ENCODE measurements around the gene FOXE1.

The FOXE1 gene

DNA sequence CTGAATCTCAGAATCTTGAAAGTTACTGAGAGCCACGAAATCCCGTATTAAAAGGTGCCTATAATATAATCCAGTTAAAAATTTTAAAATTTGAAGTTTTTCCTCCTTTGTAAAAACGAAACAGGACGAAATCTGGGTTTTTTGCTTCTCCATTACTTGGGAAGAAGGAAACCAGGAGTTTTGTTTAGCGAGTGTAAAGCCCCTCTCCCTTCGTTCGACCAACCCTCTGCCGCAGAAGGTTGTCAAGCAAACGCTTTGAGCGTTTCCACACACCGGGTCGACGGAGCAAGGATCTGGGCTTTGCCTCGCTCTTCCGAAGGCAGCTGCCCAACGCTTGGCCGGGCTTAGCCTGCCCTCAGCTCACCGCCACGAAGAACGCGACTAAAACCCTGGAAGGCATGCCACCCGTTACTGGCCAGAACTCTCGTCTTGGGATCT, 1.6 kb upstream of the FOXE1 start:
- ChIA-PET POLR2A (no interaction called here), CTCF (no interaction called here)

GRCh38 chr9:97852001-97852398, 1.0 kb upstream of the FOXE1 start:
- ChIA-PET POLR2A (no interaction called here), CTCF (no interaction called here)
- no peak for TF ChIP-seq CTCF (IDR thresholded peaks at IDR 0.05; ENCODE audit: control extremely low read depth, extremely low read depth, low read depth, missing control alignments)
- no peak for DNase-seq (ENCODE audit: extremely low spot score)

More for the DNA sequence above, 1.6 kb upstream of the FOXE1 start:
- TF ChIP-seq CTCF (IDR thresholded peaks at IDR 0.05; ENCODE audit: control extremely low read depth, extremely low read depth, low read depth, missing control alignments): no peak
- DNase-seq (ENCODE audit: extremely low spot score): no peak

DNA sequence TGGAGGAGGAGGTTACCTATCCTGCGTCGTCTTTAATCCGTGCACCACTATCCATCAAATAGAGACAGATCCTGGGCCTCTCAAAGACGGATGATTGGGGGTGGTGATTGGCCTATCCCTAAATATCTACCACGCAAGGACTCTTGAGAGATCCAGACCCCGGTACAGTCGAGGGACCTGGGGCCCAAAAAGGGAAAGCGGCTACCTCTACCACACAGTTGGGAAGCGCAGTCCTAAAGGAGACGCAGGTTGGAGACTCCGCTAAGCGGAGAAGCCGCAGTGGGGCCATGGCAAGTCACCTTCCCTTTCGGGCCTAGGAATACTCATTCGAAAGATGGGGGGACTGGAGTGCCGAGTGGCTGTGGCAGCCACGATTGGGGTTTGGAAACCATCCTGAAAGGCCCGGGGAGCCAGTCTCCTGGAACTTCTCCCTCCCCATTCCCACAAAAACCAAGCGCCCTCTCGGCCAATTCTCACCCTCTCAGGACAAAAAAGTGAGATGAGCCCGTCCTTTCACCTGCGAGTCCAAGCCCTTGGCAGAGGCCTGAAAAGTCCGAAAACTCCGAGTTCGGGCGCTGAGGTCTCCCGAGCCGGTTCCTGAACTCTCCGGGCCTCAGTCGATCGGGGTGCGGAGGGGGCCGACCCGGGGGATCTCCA, 499 bp upstream of the FOXE1 start:
- ChIA-PET POLR2A (no interaction called here), CTCF (no interaction called here)
- no peak for TF ChIP-seq CTCF (IDR thresholded peaks at IDR 0.05; ENCODE audit: control extremely low read depth, extremely low read depth, low read depth, missing control alignments)
- no peak for DNase-seq (ENCODE audit: extremely low spot score)

- ChIA-PET POLR2A (no interaction called here), CTCF (interaction anchor here (1.1 kb wide), 1 partner anchor 8 kb away, joined by 4 read pairs; no protein-coding TSS in a partner anchor)
- no peak for DNase-seq (ENCODE audit: extremely low spot score)
- peak; percentile 21 for TF ChIP-seq CTCF (IDR thresholded peaks at IDR 0.05; ENCODE audit: control extremely low read depth, extremely low read depth, low read depth, missing control alignments)
Observed at GRCh38 chr9:97853844-97854695, 1.0 kb downstream of the FOXE1 start.

DNA sequence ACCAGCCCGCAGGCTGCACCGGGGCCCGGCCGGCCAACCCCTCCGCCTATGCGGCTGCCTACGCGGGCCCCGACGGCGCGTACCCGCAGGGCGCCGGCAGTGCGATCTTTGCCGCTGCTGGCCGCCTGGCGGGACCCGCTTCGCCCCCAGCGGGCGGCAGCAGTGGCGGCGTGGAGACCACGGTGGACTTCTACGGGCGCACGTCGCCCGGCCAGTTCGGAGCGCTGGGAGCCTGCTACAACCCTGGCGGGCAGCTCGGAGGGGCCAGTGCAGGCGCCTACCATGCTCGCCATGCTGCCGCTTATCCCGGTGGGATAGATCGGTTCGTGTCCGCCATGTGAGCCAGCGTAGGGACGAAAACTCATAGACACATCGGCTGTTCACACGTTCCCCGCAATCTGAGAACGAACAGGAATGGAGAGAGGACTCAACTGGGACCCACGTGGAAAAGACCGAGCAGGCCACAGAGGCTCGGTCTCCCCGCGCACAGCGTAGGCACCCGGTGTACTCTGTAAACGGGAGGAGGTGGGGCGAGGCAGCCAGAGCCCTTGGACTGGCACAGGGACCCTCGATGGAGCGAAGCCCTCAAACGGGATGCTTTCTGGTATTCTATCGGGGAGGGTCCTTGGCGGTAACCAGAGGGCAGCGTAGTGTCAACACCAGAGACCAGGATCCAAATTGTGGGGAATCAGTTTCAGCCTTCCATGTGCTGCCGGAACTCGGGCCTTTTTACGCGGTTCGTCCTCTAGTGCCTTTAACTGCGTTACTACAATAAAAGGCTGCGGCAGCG, 1.9 kb downstream of the FOXE1 start:
- ChIA-PET CTCF (no interaction called here), POLR2A (no interaction called here)
- no peak for TF ChIP-seq CTCF (IDR thresholded peaks at IDR 0.05; ENCODE audit: control extremely low read depth, extremely low read depth, low read depth, missing control alignments)
- DNase-seq (ENCODE audit: extremely low spot score): no peak

DNA sequence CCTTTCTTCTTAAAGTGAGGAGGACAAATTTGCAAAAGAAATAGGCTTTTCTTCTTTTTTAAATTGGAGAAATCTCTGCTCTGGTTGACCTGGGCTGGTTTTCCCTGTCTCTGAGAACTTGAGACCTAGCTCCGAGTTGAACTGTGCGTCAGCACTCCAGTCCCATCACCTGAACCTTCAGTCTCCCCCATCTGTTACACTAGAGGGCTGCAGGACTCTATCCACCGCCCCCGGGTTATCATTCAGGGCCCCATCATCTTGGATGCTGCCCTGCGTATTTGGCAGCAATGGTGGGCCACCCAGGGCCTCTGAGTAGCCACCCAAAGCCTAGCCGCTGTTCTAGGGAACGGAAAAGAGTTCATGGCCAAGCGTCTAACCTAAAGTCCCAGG, 2.5 kb downstream of the FOXE1 start:
- POLR2A ChIA-PET: no interaction called here
- CTCF ChIA-PET: no interaction called here
- no peak for DNase-seq (ENCODE audit: extremely low spot score)
- TF ChIP-seq CTCF (IDR thresholded peaks at IDR 0.05; ENCODE audit: control extremely low read depth, extremely low read depth, low read depth, missing control alignments): no peak

Measured in GM10248 (cell line).